GM21723 (cell line): ENCODE results near the gene CCDC85C.

ENCODE experiments used
- ATAC-seq: cut with Tn5 transposase; IDR thresholded peaks from one replicate; pipeline ENCODE4 v1.9.1; 2021; ENCODE audit warnings: mild to moderate bottlenecking, moderate library complexity; ENCODE audit not compliant: unreplicated experiment

The CCDC85C gene

DNA sequence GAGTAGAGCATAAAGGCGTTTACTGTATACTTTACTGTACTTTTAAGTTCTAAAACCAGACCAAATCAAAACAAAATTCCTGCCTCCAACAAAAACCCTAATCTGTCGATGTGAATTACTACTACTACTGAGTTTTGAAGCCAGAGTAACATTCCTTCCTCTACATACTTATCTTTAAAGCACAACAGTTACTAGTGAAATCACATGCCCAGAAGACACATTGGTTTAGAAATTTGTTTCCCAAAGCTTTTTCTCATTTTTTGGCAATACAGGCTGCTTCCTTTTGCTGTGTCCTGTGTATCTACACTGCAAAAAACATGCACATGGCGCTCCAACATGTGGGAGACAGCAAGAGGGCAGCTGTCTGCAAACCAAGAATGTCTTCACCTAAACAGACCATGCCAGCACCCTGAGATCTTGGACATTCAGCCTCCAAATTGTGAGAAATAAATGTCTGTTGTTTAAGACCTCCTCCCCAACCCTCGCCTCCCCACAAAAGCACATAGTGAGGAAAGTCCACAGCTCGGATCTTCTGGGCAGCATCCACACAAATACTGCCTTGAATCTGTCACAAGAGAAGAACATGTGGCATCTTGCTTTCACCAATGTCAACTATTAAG, 144.4 kb downstream of the CCDC85C start:
- no peak for ATAC-seq

GRCh38 chr14:99454246-99454645, 149.8 kb downstream of the CCDC85C start:
- ATAC-seq = no peak

GRCh38 chr14:99452968-99453367, 151.0 kb downstream of the CCDC85C start:
- no peak for ATAC-seq

DNA sequence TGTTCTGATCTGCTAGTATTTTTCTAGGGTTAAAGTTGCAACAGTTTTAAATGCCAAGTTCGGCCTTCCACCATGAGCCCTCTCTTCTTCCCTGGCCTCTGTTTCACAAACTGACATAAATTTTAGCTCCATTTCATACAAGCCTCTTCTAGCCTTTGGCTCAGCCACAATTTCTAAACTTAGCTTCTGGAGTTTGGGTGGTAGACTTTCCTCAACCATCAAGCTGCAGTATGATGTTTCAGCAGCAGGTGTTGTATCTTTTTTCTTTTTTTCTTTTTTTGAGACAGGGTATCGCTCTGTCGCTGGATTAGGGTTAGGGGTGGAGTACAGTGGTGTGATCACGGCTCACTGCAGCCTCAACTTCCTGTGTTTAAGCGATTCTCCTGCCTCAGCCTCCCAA, 152.8 kb downstream of the CCDC85C start:
- ATAC-seq = no peak

DNA sequence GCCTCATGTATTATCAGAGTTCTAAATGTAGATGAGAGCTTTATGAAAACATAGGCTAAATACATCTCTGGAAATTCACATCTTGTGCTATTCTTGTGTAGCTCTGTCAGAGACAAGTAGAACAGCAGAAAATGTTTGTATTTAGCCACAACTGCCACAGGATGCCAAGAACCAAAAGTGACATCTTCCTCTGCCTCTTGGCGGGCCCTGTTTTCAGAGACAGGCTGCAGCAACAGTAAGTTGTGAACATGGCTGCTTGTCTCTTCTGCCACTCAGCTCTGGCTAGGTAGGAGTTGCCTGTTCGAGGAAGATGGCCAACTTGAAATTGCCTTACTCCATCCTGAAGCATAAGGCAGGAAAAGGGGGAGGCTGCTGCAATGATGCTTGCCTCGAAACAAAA, 153.7 kb downstream of the CCDC85C start:
- ATAC-seq = no peak
